ENCODE data around the gene ITPR1.

ITPR1 gene

DNA sequence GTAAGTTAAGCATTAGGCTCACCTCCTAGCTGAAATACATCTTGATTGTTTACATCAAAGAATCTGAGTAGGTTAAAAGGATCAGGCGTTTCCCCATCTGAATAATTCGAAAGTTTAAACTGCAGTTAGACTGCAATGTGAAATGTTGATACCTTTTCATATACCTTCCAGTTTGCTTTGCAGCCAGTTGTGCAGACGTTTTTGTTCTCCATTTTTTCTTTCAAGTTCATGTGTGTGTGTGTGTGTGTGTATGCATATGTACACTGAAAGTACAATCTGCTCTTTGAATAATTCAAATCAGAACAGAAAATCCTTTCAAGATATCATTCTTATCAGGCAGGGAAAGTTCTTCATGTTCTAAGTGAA, 2.9 kb downstream of the ITPR1 start:
- DNase-seq (no peak), ATAC-seq (replicated peaks) (no peak)
- Mint-ChIP-seq H3K36me3 (peaks cover 47 to 57% of the 10 kb centered on the region in 2 donors), H3K27ac (peak overlapping the region; percentile 3), H3K9me3 (no peaks in the 10 kb centered on the region), H3K27me3 (peaks cover 0 to 3% of the 10 kb centered on the region in 2 donors), H3K4me1 (peaks cover 37 to 71% of the 10 kb centered on the region in 2 donors), H3K4me3 (peak overlapping the region; percentile 93 to 94)

DNA sequence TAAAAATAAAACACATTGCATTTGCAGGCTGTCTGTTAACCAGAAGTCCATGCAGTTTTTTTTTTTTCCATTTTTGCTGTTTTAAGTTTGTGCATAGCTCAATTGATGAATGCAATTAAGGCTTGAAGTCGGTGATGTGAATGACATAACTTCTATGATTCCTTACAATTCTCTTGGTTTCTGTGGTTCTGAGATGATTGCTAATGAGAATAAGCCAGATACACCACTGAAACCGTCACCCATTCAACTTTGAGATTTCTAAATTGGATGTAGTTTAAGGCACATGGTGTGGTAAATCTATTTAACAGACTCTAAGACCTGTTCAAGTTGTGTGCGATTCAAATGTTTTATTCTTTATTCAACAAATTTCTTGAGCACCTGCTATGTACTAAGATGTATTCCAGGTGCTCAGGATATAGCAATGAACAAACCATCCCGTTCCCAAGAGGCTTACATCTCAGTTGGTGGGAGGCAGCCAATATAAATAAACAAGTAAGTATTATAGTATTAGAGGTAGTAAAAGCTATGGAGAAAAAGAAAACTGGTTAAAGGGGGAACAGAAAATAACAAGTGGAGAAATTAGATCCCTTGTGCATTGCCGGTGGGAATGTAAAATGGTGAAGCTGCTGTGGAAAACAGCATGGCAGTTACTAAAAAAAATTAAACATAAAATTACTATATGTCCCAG, 4.0 kb downstream of the ITPR1 start:
- peaks cover 56 to 68% of the 10 kb centered on the region in 2 donors for H3K36me3 Mint-ChIP-seq
- no peaks in the 10 kb centered on the region for H3K27me3 Mint-ChIP-seq
- H3K27ac Mint-ChIP-seq = no peak overlapping the region
- H3K9me3 Mint-ChIP-seq = no peaks in the 10 kb centered on the region
- ATAC-seq (replicated peaks) = no peak
- peak overlapping the region; percentile 10 to 93 for H3K4me3 Mint-ChIP-seq
- no peak for DNase-seq
- peaks cover 45 to 71% of the 10 kb centered on the region in 2 donors for H3K4me1 Mint-ChIP-seq

DNA sequence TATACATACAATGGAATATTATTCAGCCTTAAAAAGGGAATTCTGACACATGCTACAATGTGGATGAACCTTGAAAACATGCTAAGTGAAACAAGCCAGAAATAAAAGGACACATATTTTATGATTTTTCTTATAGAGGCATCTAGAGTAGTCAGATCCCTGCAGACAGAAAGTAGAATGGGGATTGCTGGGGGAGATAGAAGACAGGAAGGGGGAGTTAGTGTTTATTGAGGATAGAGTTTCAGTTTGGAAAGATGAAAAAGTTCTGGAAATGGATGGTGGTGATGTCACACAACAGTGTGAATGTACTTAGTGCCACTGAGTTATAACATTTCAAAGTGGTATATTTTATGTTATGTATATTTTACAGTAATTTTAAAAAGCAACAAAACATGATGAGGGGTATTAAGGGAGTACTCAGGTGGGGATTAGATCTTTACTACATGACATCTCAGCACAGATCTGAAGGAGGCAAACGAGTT, 4.7 kb downstream of the ITPR1 start:
- no peak for DNase-seq
- no peak for ATAC-seq (replicated peaks)
- Mint-ChIP-seq H3K27me3 (no peaks in the 10 kb centered on the region), H3K4me3 (peak overlapping the region in 1 of 2 donors; percentile 2), H3K4me1 (peaks cover 48 to 75% of the 10 kb centered on the region in 2 donors), H3K36me3 (peaks cover 58 to 69% of the 10 kb centered on the region in 2 donors), H3K9me3 (no peaks in the 10 kb centered on the region), H3K27ac (peak overlapping the region; percentile 48)

DNA sequence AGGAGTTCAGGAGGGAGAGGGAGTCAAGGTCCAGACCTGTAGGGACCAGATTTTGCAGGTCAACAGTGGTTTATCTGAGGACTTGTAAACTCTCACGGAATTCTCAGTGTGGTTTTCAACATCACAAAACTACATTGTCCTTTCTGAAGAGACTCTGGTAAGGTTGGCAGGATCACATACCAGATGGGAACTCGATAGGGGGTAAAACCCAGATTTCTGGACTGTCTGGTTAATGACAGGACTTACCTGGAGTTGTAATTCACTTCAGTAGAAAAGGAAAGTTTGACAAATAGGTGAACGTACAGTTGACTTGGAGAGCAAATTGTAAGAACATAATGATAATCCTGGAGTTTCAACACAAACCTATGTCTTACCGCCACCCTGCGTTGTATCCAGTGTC, 5.3 kb downstream of the ITPR1 start:
- Mint-ChIP-seq H3K4me1 (peaks cover 53 to 80% of the 10 kb centered on the region in 2 donors), H3K36me3 (peaks cover 57 to 69% of the 10 kb centered on the region in 2 donors)

DNA sequence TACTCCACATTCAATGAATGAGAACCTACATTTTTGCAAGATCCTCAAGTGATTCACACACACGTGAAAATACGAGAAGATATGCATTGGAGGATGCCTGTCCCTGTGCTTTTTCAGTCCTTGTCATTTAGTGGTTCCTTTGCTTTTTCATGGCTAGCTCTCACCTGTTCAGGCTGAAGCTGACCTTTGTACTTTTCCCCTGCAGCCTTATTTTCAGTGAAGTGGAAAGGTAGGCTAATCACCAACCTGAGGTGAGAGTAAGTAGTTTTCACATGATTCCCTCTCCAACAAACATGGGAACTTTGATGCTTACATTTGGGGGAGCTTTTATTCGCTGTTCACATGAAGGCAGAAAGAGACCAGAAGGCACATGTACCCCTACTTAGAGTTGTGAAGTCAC, 8.3 kb downstream of the ITPR1 start:
- Mint-ChIP-seq H3K4me3 (no peak overlapping the region), H3K9me3 (no peaks in the 10 kb centered on the region), H3K36me3 (peaks cover 44 to 52% of the 10 kb centered on the region in 2 donors), H3K27me3 (no peaks in the 10 kb centered on the region), H3K4me1 (peaks cover 61 to 88% of the 10 kb centered on the region in 2 donors), H3K27ac (peak overlapping the region; percentile 47)
- ATAC-seq (replicated peaks) (no peak), DNase-seq (no peak)

More for the DNA sequence above, 5.3 kb downstream of the ITPR1 start:
- Mint-ChIP-seq H3K27me3 (no peaks in the 10 kb centered on the region), H3K4me3 (no peak overlapping the region), H3K27ac (peak overlapping the region; percentile 48), H3K9me3 (no peaks in the 10 kb centered on the region)
- ATAC-seq (replicated peaks) = no peak
- no peak for DNase-seq

DNA sequence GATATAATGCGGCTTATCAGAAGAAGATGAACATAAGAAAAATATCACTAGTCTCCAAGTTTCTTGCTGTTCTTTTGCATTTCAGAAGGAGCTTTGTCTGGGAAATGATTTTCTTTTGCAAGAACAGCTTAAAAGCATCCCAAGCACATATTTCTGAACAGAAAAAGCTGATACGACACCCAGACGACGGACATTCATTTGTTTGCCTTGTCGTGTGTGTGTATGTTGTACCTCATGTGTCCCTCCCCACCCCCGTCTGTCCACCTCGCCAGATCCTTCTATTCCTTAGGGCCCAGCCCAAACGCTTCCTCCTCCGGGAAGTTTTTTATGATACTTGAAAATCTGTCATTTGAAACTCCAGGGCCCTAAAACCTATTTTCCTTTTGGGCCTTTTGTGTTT, 8.8 kb downstream of the ITPR1 start:
- ATAC-seq (replicated peaks) (no peak), DNase-seq (no peak)
- H3K27ac Mint-ChIP-seq = no peak overlapping the region
- H3K9me3 Mint-ChIP-seq = no peaks in the 10 kb centered on the region
- H3K27me3 Mint-ChIP-seq = no peaks in the 10 kb centered on the region
- peaks cover 62 to 87% of the 10 kb centered on the region in 2 donors for H3K4me1 Mint-ChIP-seq
- H3K4me3 Mint-ChIP-seq = no peak overlapping the region
- H3K36me3 Mint-ChIP-seq = peaks cover 43 to 48% of the 10 kb centered on the region in 2 donors

DNA sequence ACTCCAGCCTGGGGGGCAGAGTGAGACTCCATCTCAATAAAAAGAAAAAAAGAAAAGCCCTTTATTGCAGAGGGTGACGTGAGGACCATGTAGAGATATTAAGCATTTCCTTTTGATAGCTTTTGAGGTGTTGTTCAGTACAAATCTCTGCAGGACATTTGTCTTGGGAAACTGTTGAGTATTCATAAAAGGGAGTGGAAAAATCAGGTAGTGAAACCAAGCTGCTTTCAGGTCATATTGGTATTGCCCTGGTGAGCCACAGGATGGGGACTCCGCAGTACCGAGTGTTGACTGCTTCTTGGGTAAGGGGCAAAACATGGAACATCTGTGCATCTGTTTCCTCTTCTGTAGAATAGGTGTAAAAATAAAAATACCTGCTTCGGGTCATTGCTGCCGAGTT, 9.9 kb downstream of the ITPR1 start:
- peaks cover 38 to 40% of the 10 kb centered on the region in 2 donors for H3K36me3 Mint-ChIP-seq
- peak; percentile 73 to 77 for ATAC-seq (replicated peaks)
- H3K27me3 Mint-ChIP-seq = no peaks in the 10 kb centered on the region
- H3K27ac Mint-ChIP-seq = peak overlapping the region; percentile 90
- H3K4me1 Mint-ChIP-seq = peaks cover 67 to 88% of the 10 kb centered on the region in 2 donors
- peak overlapping the region; percentile 46 to 84 for H3K4me3 Mint-ChIP-seq
- no peaks in the 10 kb centered on the region for H3K9me3 Mint-ChIP-seq
- DNase-seq = peak; percentile 54

DNA sequence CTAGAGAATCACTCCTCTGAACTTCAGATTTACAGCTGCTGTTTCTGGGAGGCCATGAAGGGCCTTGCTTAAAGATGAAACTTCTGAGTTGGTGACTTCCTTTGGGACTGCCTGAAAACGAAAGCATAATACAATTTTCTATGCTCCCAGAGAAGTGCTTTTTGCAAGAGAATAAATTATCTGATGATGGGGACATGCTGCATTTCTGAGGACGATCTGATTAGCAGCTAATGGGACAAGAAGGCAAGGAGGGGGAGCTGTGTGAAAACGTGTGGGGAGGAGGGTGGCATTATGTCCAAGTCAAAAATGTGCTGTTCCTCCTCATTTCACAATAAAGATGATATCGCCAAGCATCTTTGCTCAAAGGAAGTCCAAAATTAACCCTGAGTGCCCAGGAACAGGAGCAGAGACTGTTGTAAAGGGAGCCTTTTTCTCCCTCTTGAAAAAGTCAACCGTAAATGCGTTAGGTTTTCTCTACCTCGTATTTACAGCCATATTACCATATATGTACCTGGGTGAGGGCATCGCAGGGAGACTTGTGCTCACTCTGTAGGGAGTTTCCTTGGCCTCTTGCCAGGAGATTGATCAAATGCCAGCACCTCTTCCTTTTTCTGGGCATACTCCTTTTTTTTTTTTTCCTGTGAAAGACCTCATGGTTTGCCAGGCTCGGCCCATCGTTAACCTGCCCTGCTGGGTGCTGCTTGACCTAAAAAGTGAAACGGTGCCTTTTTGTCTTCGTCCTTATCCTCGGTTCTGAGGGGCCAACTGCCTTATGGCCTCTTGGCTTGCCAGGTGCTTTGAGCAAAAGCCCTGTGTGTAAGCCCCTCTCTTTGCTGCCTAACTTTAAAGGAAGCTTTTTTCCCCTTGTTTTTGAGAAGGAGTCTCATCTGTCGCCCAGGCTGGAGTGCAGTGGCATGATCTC, 11.5 kb downstream of the ITPR1 start:
- DNase-seq (peak; percentile 28), ATAC-seq (replicated peaks) (no peak)
- Mint-ChIP-seq H3K9me3 (no peaks in the 10 kb centered on the region), H3K36me3 (peaks cover 44% of the 10 kb centered on the region in 2 donors), H3K4me1 (peaks cover 73 to 97% of the 10 kb centered on the region in 2 donors), H3K27ac (peak overlapping the region; percentile 90), H3K4me3 (peak overlapping the region; percentile 84 to 85), H3K27me3 (no peaks in the 10 kb centered on the region)

DNA sequence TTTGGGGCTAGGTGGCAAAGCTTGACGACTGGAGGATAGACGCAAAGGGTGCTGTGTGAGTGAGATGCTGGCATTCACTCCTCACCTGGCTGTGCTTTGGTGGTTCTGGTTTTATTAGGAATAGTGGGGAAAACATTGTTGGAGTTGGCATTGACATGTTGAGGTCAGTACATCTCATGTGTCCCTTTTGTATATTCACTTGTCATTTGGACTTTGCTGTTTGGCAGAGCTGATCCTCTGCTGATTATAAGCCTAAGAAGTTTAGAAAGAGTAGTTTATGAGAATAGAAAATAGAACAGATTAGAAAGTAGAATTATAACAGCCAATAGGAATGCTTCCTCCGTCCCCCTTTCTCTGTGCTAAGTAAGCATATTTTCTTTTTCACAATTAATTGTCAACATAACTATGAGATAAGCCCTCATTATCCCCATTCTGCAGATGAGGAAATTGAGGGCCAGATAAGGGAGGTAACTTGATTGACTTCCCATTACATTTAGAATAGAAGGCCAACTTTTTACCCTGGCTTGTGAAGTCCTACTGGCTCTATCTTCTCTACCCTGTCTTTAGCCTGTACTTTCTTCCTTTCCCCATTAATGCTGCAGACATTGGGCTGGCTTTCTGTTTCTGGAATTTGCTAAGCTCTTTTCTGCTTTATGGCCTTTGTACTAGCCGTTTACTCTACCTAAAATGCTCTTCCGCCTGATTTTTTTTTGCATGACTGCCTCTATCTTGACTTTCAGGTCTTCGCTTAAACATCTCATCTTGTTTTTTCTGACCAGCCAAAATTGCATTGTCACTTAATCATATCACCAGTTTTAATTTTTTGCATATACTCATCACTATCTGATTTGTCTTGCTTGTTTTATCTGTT, 12.8 kb downstream of the ITPR1 start:
- H3K27ac Mint-ChIP-seq = peak overlapping the region; percentile 91
- H3K4me3 Mint-ChIP-seq = peak overlapping the region; percentile 84 to 85
- H3K9me3 Mint-ChIP-seq = no peaks in the 10 kb centered on the region
- ATAC-seq (replicated peaks) (no peak), DNase-seq (no peak)
- peaks cover 49% of the 10 kb centered on the region in 2 donors for H3K36me3 Mint-ChIP-seq
- H3K4me1 Mint-ChIP-seq = peaks cover 79 to 99% of the 10 kb centered on the region in 2 donors
- H3K27me3 Mint-ChIP-seq = no peaks in the 10 kb centered on the region

DNA sequence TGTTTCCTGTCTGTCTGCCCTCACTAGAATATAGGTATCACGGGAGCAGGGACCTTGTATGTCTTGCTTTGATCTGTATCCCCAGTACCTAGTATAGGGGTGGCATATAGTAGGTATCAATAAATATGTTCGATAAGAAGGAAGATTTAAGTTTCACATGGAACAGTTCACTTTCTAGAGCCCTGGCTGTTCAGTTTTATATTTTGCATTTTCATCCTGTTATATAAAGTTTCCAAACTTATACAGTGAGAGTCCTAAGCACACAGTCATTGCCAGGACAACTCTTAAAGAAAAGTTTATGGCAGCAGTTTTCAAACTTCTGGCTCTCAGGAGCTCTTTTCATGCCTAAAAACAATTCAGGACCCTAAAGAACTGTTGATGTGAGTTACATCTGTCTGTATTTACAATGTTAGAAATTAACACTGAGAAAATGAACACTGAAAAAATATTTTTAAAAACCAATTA, 13.4 kb downstream of the ITPR1 start:
- ATAC-seq (replicated peaks) = no peak
- Mint-ChIP-seq H3K4me3 (peak overlapping the region; percentile 64 to 77), H3K4me1 (peaks cover 80 to 98% of the 10 kb centered on the region in 2 donors), H3K27me3 (no peaks in the 10 kb centered on the region), H3K27ac (peak overlapping the region; percentile 91), H3K36me3 (peaks cover 49 to 50% of the 10 kb centered on the region in 2 donors), H3K9me3 (no peaks in the 10 kb centered on the region)
- DNase-seq = no peak

DNA sequence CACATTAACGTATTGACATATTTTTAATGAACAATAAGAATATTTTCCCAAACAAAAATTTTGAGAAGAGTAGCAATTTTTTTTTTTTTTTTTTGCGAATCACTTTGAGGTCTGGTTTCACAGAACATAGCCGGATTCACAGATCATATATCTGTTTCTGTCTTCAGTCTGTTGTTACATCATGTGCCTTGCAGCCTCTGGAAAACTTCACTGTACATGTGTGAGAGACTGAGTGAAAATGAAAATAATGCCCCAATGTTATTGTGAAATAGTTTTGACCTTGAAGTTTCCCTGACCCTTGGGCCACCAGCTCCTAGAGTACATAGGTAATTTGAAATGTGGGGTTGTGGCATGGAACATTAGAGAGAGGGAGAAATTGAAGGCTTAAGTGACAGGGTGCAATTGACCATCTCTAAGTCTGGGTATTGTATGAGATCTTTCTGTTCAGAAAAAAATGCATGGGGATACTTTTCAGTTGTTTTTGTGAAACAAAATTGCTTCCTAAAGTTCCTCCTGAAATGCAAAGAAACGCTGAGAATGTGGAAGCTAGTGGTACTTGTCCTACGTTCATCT, 14.0 kb downstream of the ITPR1 start:
- ATAC-seq (replicated peaks) (no peak), DNase-seq (no peak)
- Mint-ChIP-seq H3K4me3 (peak overlapping the region; percentile 52 to 57), H3K4me1 (peaks cover 78 to 98% of the 10 kb centered on the region in 2 donors), H3K9me3 (no peaks in the 10 kb centered on the region), H3K36me3 (peaks cover 47 to 49% of the 10 kb centered on the region in 2 donors), H3K27me3 (no peaks in the 10 kb centered on the region), H3K27ac (peak overlapping the region; percentile 80)

DNA sequence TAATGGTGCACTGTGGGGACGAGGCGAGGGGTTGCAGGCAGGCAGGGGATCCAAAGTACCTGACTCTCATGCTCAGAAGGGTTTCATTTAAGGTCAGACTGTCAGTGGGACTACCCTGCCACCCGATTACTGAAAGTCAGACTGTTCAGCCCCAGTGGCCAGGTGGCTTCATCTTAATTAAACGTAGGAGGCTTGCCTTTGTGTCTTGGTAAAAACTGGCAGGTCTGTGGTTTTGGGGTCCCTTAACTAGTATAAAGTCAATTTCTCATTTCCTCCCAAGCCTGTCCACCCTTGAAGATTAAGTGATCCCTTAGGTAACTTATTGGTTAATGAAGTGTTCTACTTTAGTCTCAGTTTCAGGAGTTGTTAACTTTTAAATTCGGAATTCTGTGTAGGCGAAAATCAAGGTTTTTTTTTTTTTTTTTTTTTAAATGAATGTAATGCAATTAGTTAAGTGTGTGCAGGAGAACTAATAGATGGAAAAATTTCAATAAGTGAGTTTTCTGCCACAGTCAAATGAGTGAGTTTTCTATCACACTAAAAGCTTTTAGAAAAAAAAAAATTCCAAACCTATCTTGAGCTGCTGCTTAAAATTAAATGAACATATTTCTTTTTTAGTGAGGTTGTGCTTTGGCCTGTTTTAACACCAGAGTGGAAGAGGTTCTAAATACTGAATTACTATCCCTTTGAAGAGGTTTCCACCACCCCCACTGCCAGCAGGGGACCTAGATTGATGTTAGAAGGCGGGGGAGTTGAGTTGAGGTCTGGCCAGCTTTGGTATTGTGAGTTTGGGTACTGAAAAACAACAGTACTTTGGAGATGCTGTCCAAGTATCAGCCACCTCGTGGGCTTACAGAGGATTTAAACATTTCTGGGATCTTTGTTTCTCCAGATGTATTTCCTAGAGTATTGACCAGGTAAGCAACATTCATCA, 15.2 kb downstream of the ITPR1 start:
- peaks cover 79 to 98% of the 10 kb centered on the region in 2 donors for H3K4me1 Mint-ChIP-seq
- H3K4me3 Mint-ChIP-seq = peak overlapping the region; percentile 57 to 58
- peak overlapping the region; percentile 84 for H3K27ac Mint-ChIP-seq
- H3K27me3 Mint-ChIP-seq = no peaks in the 10 kb centered on the region
- H3K9me3 Mint-ChIP-seq = no peaks in the 10 kb centered on the region
- DNase-seq (peak; percentile 75), ATAC-seq (replicated peaks) (peak; percentile 85)
- H3K36me3 Mint-ChIP-seq = peaks cover 47 to 52% of the 10 kb centered on the region in 2 donors
